Astrocyte (in vitro differentiated cells and primary cell): Measurements from ENCODE around the gene TM4SF20.
"Not testable (repeated sequence)": the region's sequence is repeated elsewhere in the genome, so short reads cannot be mapped to it uniquely, and the experiment has no call there.

Experiments
- EZH2 ChIP-seq: IDR thresholded peaks from 2 replicates; pipeline ENCODE4 v1.6.1; 2012; ENCODE audit warnings: mild to moderate bottlenecking, low read length, inconsistent platforms; ENCODE audit not compliant: insufficient read depth
- TF ChIP-seq, protein P1 (sequence below): IDR thresholded peaks from 2 replicates; pipeline ENCODE4 v1.5.1; 2011; ENCODE audit warnings: low read depth, mild to moderate bottlenecking, inconsistent platforms, low read length, moderate library complexity; ENCODE audit not compliant: insufficient read depth

GRCh38 chr2:227387583-227387982, 8.5 kb upstream of the TM4SF20 start, which contains the start of gene SCYGR1:
- TF ChIP-seq, protein P1, sequence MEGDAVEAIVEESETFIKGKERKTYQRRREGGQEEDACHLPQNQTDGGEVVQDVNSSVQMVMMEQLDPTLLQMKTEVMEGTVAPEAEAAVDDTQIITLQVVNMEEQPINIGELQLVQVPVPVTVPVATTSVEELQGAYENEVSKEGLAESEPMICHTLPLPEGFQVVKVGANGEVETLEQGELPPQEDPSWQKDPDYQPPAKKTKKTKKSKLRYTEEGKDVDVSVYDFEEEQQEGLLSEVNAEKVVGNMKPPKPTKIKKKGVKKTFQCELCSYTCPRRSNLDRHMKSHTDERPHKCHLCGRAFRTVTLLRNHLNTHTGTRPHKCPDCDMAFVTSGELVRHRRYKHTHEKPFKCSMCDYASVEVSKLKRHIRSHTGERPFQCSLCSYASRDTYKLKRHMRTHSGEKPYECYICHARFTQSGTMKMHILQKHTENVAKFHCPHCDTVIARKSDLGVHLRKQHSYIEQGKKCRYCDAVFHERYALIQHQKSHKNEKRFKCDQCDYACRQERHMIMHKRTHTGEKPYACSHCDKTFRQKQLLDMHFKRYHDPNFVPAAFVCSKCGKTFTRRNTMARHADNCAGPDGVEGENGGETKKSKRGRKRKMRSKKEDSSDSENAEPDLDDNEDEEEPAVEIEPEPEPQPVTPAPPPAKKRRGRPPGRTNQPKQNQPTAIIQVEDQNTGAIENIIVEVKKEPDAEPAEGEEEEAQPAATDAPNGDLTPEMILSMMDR, result not testable (repeated sequence)
- TF ChIP-seq EZH2, result not testable (repeated sequence)
